Heart right ventricle (tissue), 16 donors: ENCODE measurements around the gene CKMT2. TPM values are rescaled to one million over a fixed set of nuclear protein-coding genes. Genes with fewer than 3 reads are reported as not detected.
"Not testable (repeated sequence)": the region's sequence is repeated elsewhere in the genome, so short reads cannot be mapped to it uniquely, and the experiment has no call there.

Experiments
- ATAC-seq, 8 donors: fragments of 200-7000 bp; cut with Tn5 transposase; one replicate each; pipeline ENCODE4 v1.9.1; 2020; ENCODE audit warnings: mild to moderate bottlenecking in 8 of 8, moderate library complexity in 8 of 8, moderate number of reproducible peaks in 1 of 8
- DNase-seq, 2 donors: peaks; one replicate each; pipeline ENCODE4 v3.0.0-alpha.2; 2020
- H3K27ac ChIP-seq, 10 donors: fragments of 200-600 bp; sonication (generic) in 2 of 10; one replicate each; pipeline versions ENCODE4 v1.5.0 to v1.8.0; 2020 to 2022; ENCODE audit warnings: mild to moderate bottlenecking in 3 of 10
- H3K27me3 ChIP-seq, 7 donors: fragments of 200-600 bp; one replicate each; pipeline ENCODE4 v1.8.0; 2021 to 2022; ENCODE audit warnings: mild to moderate bottlenecking in 2 of 7
- H3K36me3 ChIP-seq, 9 donors: fragments of 200-600 bp; sonication (generic) in 1 of 9; one replicate each; pipeline versions ENCODE4 v1.5.0 to v1.8.0; 2020 to 2022; ENCODE audit warnings: mild to moderate bottlenecking in 2 of 9
- H3K4me1 ChIP-seq, 9 donors: fragments of 200-600 bp; sonication (generic) in 1 of 9; one replicate each; pipeline versions ENCODE4 v1.5.0 to v1.8.0; 2020 to 2022; ENCODE audit warnings: mild to moderate bottlenecking in 4 of 9
- H3K4me3 ChIP-seq, 10 donors: fragments of 200-600 bp; sonication (generic) in 2 of 10; one replicate each; pipeline versions ENCODE4 v1.5.0 to v1.8.0; 2020 to 2022; ENCODE audit warnings: mild to moderate bottlenecking in 7 of 10, moderate library complexity in 2 of 10
- H3K9me3 ChIP-seq, 11 donors: fragments of 200-600 bp in 10 of 11; sonication (generic) in 2 of 11; one replicate each; pipeline versions ENCODE4 v1.5.0 to v1.8.0; 2013 to 2022; ENCODE audit warnings: mild to moderate bottlenecking in 2 of 11, control low read depth in 1 of 11, moderate library complexity in 1 of 11
- WGBS, 2 donors: extraction: QIAGEN DNeasy Blood & Tissue Kit; methylation state at CpG; one replicate each; pipeline ENCODE4 v1.1.7; 2013; ENCODE audit warnings: inconsistent platforms in 1 of 2; 5-methylcytosine and 5-hydroxymethylcytosine counted together
- intact Hi-C, 10 donors: fragments of 100-400 bp; cut with DNase I; formaldehyde crosslinking; loops; one replicate each; pipeline versions ENCODE4 v1.11.1 to v1.14.2; 2022
- polyA plus RNA-seq, 2 donors: library from polyadenylated mRNA; stranded (reverse); fragments of 200-250 nt; gene quantifications; one replicate each; pipeline ENCODE4 v1.2.3, GENCODE V29; 2013
- total RNA-seq, 10 donors: library from RNA; stranded (reverse); fragmentation: NEBNext Ultra II Directional in 3 of 10; extraction: Animal tissue kit (Norgen Biotek cat#: 25700) in 3 of 10; gene quantifications; one replicate each; pipeline versions ENCODE4 v1.2.1 to v1.2.4, GENCODE V29; 2021 to 2023
- TF ChIP-seq, protein P1 (sequence below), 9 donors: fragments of 200-600 bp; sonication (generic) in 2 of 9; IDR thresholded peaks; one replicate each; pipeline versions ENCODE4 v1.5.0 to v1.8.0; 2021 to 2022; ENCODE audit warnings: antibody characterized with exemption in 9 of 9, mild to moderate bottlenecking in 5 of 9, moderate library complexity in 1 of 9
- donor health status: Arrhythmogenic right ventricular cardiomyopathy.
- donor health status: ischemic (EF 13 %, LVEDD 7.1; RV severe dilation, severe dysfunction).
- donor health status: healthy with polysubstance abuse.
- donor health status: DM: no; HTN: yes; CAD: no.
- donor health status: DM: no; HTN: no; CAD: no.
- donor health status: ischemic (EF 25% LVEDD 6.9; RV normal size, moderate dysfunction).
- donor health status: ischemic (EF 25% LVEDD 5.7; RV mildly dilated, moderate dysfunction).
- donor health status: healthy.
- donor health status: DM: yes; HTN: yes; CAD: no.
- donor health status: Ischemic cardiomyopathy.
- donor health status: ischemic (EF 35%, LVEDD 5.7; RV mildly dilated, moderate dysfunction).
- donor health status: nonischemic (EF 11% LVEDD 7.7; RV severe dilation, severe dysfunction).
- donor health status: DM: yes; HTN: yes; CAD: no.
- donor health status: PGD.
- donor health status: ischemic (EF 29% LVEDD 5.4; RV normal size, mild dysfunction).
- donor health status: nonischemic (EF 23%, LVEDD 6.1; RV moderate dilation, normal function).

CKMT2 gene
- total and polyA plus RNA-seq, 12 donors, result 1,088 to 2,236 (median 1,671) TPM

DNA sequence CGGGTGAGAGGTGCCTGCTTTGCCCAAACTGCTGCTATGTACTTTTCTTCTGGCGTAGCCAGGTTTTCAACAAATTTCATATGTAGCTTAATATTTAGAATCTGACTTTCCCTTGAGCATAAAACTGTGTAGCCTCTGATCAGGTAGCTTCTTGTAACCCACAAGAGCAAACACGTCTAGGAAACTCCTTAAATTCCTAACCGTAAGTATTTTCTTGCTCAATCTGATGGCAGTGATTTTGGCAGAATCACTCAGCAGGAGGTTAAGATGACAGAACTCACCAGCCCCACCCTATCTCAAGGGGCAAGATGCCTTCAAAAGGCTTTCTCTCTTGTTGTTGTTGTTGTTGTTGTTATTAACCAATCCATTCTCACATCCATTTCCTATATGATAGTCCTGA lies 20.8 kb downstream of the CKMT2 start:
- Histone ChIP-seq H3K27me3 (no peaks in the 10 kb centered on the region), H3K4me3 (no peak overlapping the region), H3K27ac (peak overlapping the region in 1 of 10 donors; percentile 7), H3K4me1 (peaks cover 0 to 63% (median 20%) of the 10 kb centered on the region in 9 donors), H3K9me3 (no peaks in the 10 kb centered on the region), H3K36me3 (peaks cover 0 to 86% (median 33%) of the 10 kb centered on the region in 9 donors)
- WGBS, 2 donors, result 78 to 88% methylated on average over 4 of the region's 4 CpGs
- TF ChIP-seq, protein P1, sequence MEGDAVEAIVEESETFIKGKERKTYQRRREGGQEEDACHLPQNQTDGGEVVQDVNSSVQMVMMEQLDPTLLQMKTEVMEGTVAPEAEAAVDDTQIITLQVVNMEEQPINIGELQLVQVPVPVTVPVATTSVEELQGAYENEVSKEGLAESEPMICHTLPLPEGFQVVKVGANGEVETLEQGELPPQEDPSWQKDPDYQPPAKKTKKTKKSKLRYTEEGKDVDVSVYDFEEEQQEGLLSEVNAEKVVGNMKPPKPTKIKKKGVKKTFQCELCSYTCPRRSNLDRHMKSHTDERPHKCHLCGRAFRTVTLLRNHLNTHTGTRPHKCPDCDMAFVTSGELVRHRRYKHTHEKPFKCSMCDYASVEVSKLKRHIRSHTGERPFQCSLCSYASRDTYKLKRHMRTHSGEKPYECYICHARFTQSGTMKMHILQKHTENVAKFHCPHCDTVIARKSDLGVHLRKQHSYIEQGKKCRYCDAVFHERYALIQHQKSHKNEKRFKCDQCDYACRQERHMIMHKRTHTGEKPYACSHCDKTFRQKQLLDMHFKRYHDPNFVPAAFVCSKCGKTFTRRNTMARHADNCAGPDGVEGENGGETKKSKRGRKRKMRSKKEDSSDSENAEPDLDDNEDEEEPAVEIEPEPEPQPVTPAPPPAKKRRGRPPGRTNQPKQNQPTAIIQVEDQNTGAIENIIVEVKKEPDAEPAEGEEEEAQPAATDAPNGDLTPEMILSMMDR (IDR thresholded peaks at IDR 0.05), result no peak
- no peak for ATAC-seq
- intact Hi-C loops, result no loop called here
- DNase-seq, result no peak

DNA sequence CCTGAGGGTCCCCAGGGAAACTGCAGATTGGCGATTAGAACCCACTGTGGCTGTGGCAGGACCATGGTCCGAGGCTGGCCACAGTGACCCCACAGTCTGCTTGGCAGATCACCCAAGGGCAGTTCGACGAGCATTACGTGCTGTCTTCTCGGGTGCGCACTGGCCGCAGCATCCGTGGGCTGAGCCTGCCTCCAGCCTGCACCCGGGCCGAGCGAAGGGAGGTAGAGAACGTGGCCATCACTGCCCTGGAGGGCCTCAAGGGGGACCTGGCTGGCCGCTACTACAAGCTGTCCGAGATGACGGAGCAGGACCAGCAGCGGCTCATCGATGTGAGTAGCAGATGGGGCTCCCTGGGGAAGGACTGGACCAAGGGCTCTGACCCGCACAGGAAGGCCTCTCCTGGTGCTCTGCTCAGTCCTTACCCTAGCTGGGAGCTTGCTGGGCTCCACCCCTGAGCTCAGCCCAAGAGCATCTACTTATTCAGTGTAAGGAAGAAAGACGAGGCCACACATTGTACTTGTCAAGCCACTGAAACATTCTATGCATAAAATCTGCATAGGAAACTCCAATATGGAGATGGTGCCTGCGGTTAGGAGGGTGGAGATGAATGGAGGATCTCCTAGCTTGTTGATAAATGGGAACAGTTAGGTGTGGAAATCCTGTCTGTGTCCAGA lies 21.9 kb downstream of the CKMT2 start:
- Histone ChIP-seq H3K4me3 (no peak overlapping the region), H3K36me3 (peaks cover 0 to 92% (median 43%) of the 10 kb centered on the region in 9 donors), H3K27me3 (no peaks in the 10 kb centered on the region), H3K4me1 (peaks cover 0 to 52% (median 15%) of the 10 kb centered on the region in 9 donors), H3K27ac (no peak overlapping the region), H3K9me3 (peaks cover 0 to 4% (median 0%) of the 10 kb centered on the region in 11 donors)
- ATAC-seq (peak in 1 of 8 donors; percentile 19), DNase-seq (no peak)
- intact Hi-C loops, result no loop called here
- TF ChIP-seq, protein P1 (IDR thresholded peaks at IDR 0.05), result no peak
- WGBS, 2 donors, result 95 to 96% methylated on average over 21 of the region's 21 CpGs

DNA sequence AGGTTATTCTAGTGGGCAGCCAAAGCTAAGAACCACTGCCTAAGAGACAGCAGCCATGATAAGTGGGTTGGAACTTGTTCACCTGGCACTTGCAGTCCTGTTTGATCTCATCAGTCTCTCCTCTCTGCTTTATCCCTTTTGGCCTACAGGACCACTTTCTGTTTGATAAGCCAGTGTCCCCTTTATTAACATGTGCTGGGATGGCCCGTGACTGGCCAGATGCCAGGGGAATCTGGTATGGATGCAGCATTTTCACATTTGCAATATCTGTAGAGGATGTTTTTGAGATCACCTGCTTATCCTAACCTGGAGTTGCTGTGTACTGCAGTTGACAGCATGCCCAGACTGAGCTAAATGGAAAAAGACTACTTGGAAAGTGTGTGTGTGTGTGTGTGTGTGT lies 23.6 kb downstream of the CKMT2 start:
- peaks cover 0 to 36% (median 7%) of the 10 kb centered on the region in 9 donors for H3K4me1 ChIP-seq
- H3K36me3 ChIP-seq, result peaks cover 0 to 100% (median 54%) of the 10 kb centered on the region in 9 donors
- H3K9me3 ChIP-seq, result peaks cover 0 to 19% (median 3%) of the 10 kb centered on the region in 11 donors
- intact Hi-C loops, result no loop called here
- ATAC-seq (no peak), DNase-seq (no peak)
- H3K27me3 ChIP-seq, result no peaks in the 10 kb centered on the region
- no peak overlapping the region for H3K27ac ChIP-seq
- TF ChIP-seq, protein P1 (IDR thresholded peaks at IDR 0.05), result no peak
- H3K4me3 ChIP-seq, result no peak overlapping the region
- WGBS, 2 donors, result 71 to 73% methylated on average over 1 of the region's 1 CpG

DNA sequence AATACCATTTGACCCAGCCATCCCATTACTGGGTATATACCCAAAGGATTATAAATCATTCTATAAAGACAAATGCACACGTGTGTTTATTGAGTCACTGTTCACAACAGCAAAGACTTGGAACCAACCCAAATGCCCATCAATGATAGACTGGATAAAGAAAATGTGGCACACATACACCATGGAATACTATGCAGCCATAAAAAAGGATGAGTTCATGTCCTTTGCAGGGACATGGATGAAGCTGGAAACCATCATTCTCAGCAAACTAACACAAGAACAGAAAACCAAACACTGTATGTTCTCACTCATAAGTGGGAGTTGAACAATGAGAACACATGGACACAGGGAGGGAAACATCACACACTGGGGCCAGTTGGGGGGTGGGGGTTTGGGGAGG lies 29.7 kb downstream of the CKMT2 start:
- DNase-seq, ATAC-seq, H3K4me3 ChIP-seq, H3K27ac ChIP-seq, H3K4me1 ChIP-seq, intact Hi-C loops, H3K27me3 ChIP-seq: not testable (repeated sequence)
- 90 to 100% methylated on average over 1 of the region's 1 CpG for WGBS, 2 donors
- Histone ChIP-seq H3K36me3 (peaks cover 0 to 100% (median 62%) of the 10 kb centered on the region in 9 donors), H3K9me3 (peaks cover 0 to 34% (median 6%) of the 10 kb centered on the region in 11 donors)

DNA sequence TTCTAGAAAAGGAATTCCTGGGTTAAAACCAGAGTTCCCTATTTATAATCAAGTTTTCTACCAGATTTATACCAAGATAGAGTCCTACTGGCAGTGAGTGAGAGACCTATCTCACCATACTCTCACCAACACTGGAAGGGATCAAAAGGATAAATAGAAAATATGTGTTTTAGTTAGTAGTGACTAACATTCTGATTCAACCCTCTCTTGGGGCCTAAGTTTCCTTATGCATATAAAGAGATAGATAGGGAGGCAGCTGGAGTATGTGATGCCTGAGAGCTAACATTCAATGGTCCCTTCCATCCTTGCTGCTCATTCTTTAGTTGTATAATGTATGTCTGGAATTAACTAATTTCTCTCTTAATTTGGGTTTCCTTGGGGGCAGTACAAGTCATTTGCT lies 32.0 kb downstream of the CKMT2 start:
- DNase-seq, result no peak
- intact Hi-C loops, result no loop called here
- Histone ChIP-seq H3K36me3 (peaks cover 0 to 100% (median 45%) of the 10 kb centered on the region in 9 donors), H3K4me3 (no peak overlapping the region), H3K4me1 (no peaks in the 10 kb centered on the region), H3K27ac (no peak overlapping the region), H3K9me3 (peaks cover 0 to 31% (median 6%) of the 10 kb centered on the region in 11 donors), H3K27me3 (no peaks in the 10 kb centered on the region)
- TF ChIP-seq, protein P1 (IDR thresholded peaks at IDR 0.05), result no peak
- no peak for ATAC-seq
